Endothelial cell of umbilical vein (primary cell): Measurements from ENCODE around the gene ABCA1. TPM values are rescaled to one million over a fixed set of nuclear protein-coding genes. Genes with fewer than 3 reads are reported as not detected.

Experiments used
- BruUV-seq: library from RNA; stranded (reverse); fragments of 400-500 nt; replicated peaks from 2 replicates; lab custom pipeline; 2021; lab: Mats Ljungman, UMichigan
- CTCF ChIA-PET: fragments of 300-600, 350-600 bp; sonication (Branson Sonifier 250); formaldehyde crosslinking; loops from one replicate; lab custom pipeline; 2021; ENCODE audit warnings: antibody characterized with exemption, inconsistent platforms; lab: Charles Lee
- POLR2A ChIA-PET: fragments of 300-600, 350-600 bp; sonication (Branson Sonifier 250); formaldehyde crosslinking; loops from one replicate; lab custom pipeline; 2021; ENCODE audit warnings: antibody characterized with exemption, inconsistent platforms; lab: Charles Lee
- DNase-seq: peaks from one replicate; pipeline ENCODE4 v3.0.0-alpha.2; 2011; ENCODE audit warnings: low read depth, low spot score
- FAIRE-seq: peaks from 2 replicates; lab custom pipeline; 2011; peaks lifted over from hg19 to GRCh38; lab: Jason Lieb, UNC
- H2AFZ ChIP-seq: 2 replicates; pipeline ENCODE4 v1.6.0; 2012; ENCODE audit warnings: low read depth, low read length, control low read depth, inconsistent platforms
- H3K27ac ChIP-seq: 2 replicates; pipeline ENCODE4 v1.5.1; 2011; ENCODE audit warnings: low read depth, mild to moderate bottlenecking, control low read depth, low read length, moderate library complexity; ENCODE audit not compliant: insufficient read depth
- H3K27me3 ChIP-seq, 2 experiments: 2 replicates each; pipeline versions ENCODE4 v1.6.0 to v1.6.1; 2011; ENCODE audit warnings: low read length in 2 of 2, mixed read lengths in 1 of 2; ENCODE audit not compliant: control insufficient read depth in 2 of 2, insufficient read depth in 2 of 2
- H3K36me3 ChIP-seq, 2 experiments: 2 replicates in 1 of 2; 3 replicates in 1 of 2; pipeline ENCODE4 v1.5.1; 2011; ENCODE audit warnings: low read length in 2 of 2, mild to moderate bottlenecking in 1 of 2, moderate library complexity in 1 of 2; ENCODE audit not compliant: control insufficient read depth in 2 of 2, insufficient read depth in 2 of 2; ENCODE audit errors: extremely low read depth in 1 of 2
- H3K4me1 ChIP-seq: 3 replicates; pipeline ENCODE4 v1.5.1; 2011; ENCODE audit warnings: mild to moderate bottlenecking, low read length; ENCODE audit not compliant: control insufficient read depth, insufficient read depth; ENCODE audit errors: extremely low read depth
- H3K4me2 ChIP-seq: 2 replicates; pipeline ENCODE4 v1.6.1; 2011; ENCODE audit warnings: low read length, control low read depth, mixed read lengths; ENCODE audit not compliant: insufficient read depth
- H3K4me3 ChIP-seq, 3 experiments: fragments of 200-600 bp in 1 of 3; sonication (generic), shearing (Covaris generic) in 1 of 3; replicated peaks in 1 of 3; 2 replicates each; pipeline ENCODE4 v1.5.1; 2011 to 2016; ENCODE audit warnings: control low read depth in 3 of 3, low read length in 3 of 3, mild to moderate bottlenecking in 2 of 3, inconsistent platforms in 1 of 3, low read depth in 1 of 3, moderate library complexity in 1 of 3; ENCODE audit not compliant: insufficient read depth in 1 of 3
- H3K79me2 ChIP-seq: 2 replicates; pipeline ENCODE4 v1.6.0; 2012; ENCODE audit warnings: low read length, inconsistent platforms; ENCODE audit not compliant: control insufficient read depth, insufficient read depth
- H3K9ac ChIP-seq: replicated peaks from 2 replicates; pipeline ENCODE3; 2011; ENCODE audit warnings: low read length, control low read depth; ENCODE audit not compliant: insufficient read depth; ENCODE audit errors: extremely low read depth
- H3K9me1 ChIP-seq: replicated peaks from 3 replicates; pipeline ENCODE4 v1.6.0; 2011; ENCODE audit warnings: mild to moderate bottlenecking, low read length; ENCODE audit not compliant: control insufficient read depth, insufficient read depth; ENCODE audit errors: extremely low read depth
- H3K9me3 ChIP-seq: replicated peaks from 2 replicates; pipeline ENCODE4 v1.5.1; 2012; ENCODE audit warnings: low read length, inconsistent platforms; ENCODE audit not compliant: control insufficient read depth, insufficient read depth
- H4K20me1 ChIP-seq: replicated peaks from 2 replicates; pipeline ENCODE3; 2011; ENCODE audit warnings: mild to moderate bottlenecking, low read length; ENCODE audit not compliant: control insufficient read depth, insufficient read depth; ENCODE audit errors: extremely low read depth
- EZH2 ChIP-seq: IDR thresholded peaks from 2 replicates; pipeline ENCODE4 v1.6.1; 2012; ENCODE audit warnings: borderline replicate concordance, low read depth, mild to moderate bottlenecking, moderate library complexity, low read length, inconsistent platforms; ENCODE audit not compliant: severe bottlenecking
- FOS ChIP-seq: IDR thresholded peaks from 2 replicates; pipeline ENCODE4 v1.6.1; 2011; ENCODE audit warnings: mild to moderate bottlenecking, low read length, moderate library complexity, borderline replicate concordance; ENCODE audit not compliant: insufficient read depth
- GATA2 ChIP-seq: IDR thresholded peaks from 2 replicates; pipeline ENCODE4 v1.7.0; 2011; ENCODE audit warnings: low read depth, mild to moderate bottlenecking, moderate library complexity, mixed read lengths, low read length; ENCODE audit not compliant: insufficient read length, insufficient read depth
- JUN ChIP-seq: IDR thresholded peaks from 2 replicates; pipeline ENCODE4 v1.6.1; 2011; ENCODE audit warnings: borderline replicate concordance, low read depth; ENCODE audit not compliant: insufficient read length, insufficient read depth
- MYC ChIP-seq: IDR thresholded peaks from one replicate; pipeline ENCODE4 v1.6.1; 2011; ENCODE audit warnings: mild to moderate bottlenecking, low read depth, low read length
- POLR2A ChIP-seq: IDR thresholded peaks from 2 replicates; pipeline ENCODE4 v1.6.1; 2012; ENCODE audit warnings: low read depth, mild to moderate bottlenecking, control low read depth, low read length
- dilution Hi-C: fragments of 300-500 bp; cut with MboI; formaldehyde crosslinking; loops from one replicate; pipeline ENCODE4 v1.15.0; 2019; ENCODE audit warnings: low sequenced_read_pairs; ENCODE audit not compliant: extremely low pct_ligation_motif_present
- intact Hi-C: fragments of 100-400 bp; cut with micrococcal nuclease; formaldehyde crosslinking; loops from one replicate; pipeline ENCODE4 v1.10.0; 2022
- polyA plus RNA-seq, 4 experiments: library from polyadenylated mRNA; depleted of rRNA in 3 of 4; stranded (reverse) in 3 of 4; unstranded in 1 of 4; fragments of >200 nt; gene quantifications; 2 replicates each; pipeline versions ENCODE4 v1.2.1 to v1.2.3, GENCODE V29; 2011 to 2012; ENCODE audit warnings: missing spikeins in 1 of 4
- total RNA-seq: library from RNA; stranded (reverse); gene quantifications from 2 replicates; pipeline ENCODE4 v1.2.3, GENCODE V29; 2021

ABCA1 gene
- total and polyA plus RNA-seq, 2 donors (not counting 3 experiments of a cell fraction or from before 2014, with no cell fraction given), result 2.4 to 9.8 TPM

GRCh38 chr9:104775976-104776375 is 152.0 kb downstream of the ABCA1 start:
- no TSS peak for BruUV-seq

GRCh38 chr9:104775574-104775936 is 152.4 kb downstream of the ABCA1 start:
- Histone ChIP-seq H3K9me1 (no peaks in the 10 kb centered on the region), H3K36me3 (no peaks in the 10 kb centered on the region), H3K4me3 (no peak overlapping the region), H3K9me3 (no peaks in the 10 kb centered on the region), H3K4me2 (no peak overlapping the region), H3K27ac (no peak overlapping the region), H2AFZ (no peak overlapping the region), H3K79me2 (no peaks in the 10 kb centered on the region), H3K27me3 (peaks cover 0 to 5% of the 10 kb centered on the region in 2 experiments), H4K20me1 (no peaks in the 10 kb centered on the region), H3K4me1 (no peaks in the 10 kb centered on the region), H3K9ac (no peak overlapping the region)
- CTCF ChIA-PET, result no interaction called here
- TF ChIP-seq GATA2 (no peak), JUN (no peak)
- no peak for DNase-seq
- no peak for FAIRE-seq
- intact Hi-C loops (no loop called here), dilution Hi-C loops (no loop called here)
- POLR2A ChIA-PET, result no interaction called here
- BruUV-seq, result no TSS peak

More at GRCh38 chr9:104775976-104776375, 152.0 kb downstream of the ABCA1 start:
- FAIRE-seq (no peak), DNase-seq (no peak)
- intact Hi-C loops, result no loop called here
- Histone ChIP-seq H3K4me2 (no peak overlapping the region), H3K9me1 (no peaks in the 10 kb centered on the region), H3K4me1 (no peaks in the 10 kb centered on the region), H3K79me2 (no peaks in the 10 kb centered on the region), H3K27ac (no peak overlapping the region), H3K9me3 (no peaks in the 10 kb centered on the region), H2AFZ (no peak overlapping the region), H4K20me1 (no peaks in the 10 kb centered on the region), H3K27me3 (peaks cover 0 to 5% of the 10 kb centered on the region in 2 experiments), H3K4me3 (no peak overlapping the region), H3K36me3 (no peaks in the 10 kb centered on the region), H3K9ac (no peak overlapping the region)
- ChIA-PET POLR2A (no interaction called here), CTCF (no interaction called here)
- dilution Hi-C loops, result no loop called here
- no peak for TF ChIP-seq JUN
- no peak for TF ChIP-seq POLR2A
- TF ChIP-seq EZH2, result no peak
- TF ChIP-seq FOS, result no peak
- TF ChIP-seq MYC, result no peak
